Trophoblast cell (in vitro differentiated cells and primary cell): Measurements from ENCODE around the gene PLK4.

Experiments
- DNase-seq, 2 donors: peaks; one replicate each; pipeline ENCODE4 v3.0.0-alpha.2; 2016
- H2AFZ ChIP-seq: 2 replicates; pipeline ENCODE4 v1.6.1; 2013; ENCODE audit warnings: low read length, moderate library complexity, mild to moderate bottlenecking; ENCODE audit not compliant: insufficient read depth, poor library complexity
- H2AK5ac ChIP-seq: 2 replicates; pipeline ENCODE4 v1.6.1; 2013; ENCODE audit warnings: mild to moderate bottlenecking, low read length
- H2BK120ac ChIP-seq: 2 replicates; pipeline ENCODE4 v1.6.1; 2013; ENCODE audit warnings: low read length, mild to moderate bottlenecking, moderate library complexity; ENCODE audit not compliant: insufficient read depth, poor library complexity
- H2BK12ac ChIP-seq: 2 replicates; pipeline ENCODE4 v1.6.1; 2013; ENCODE audit warnings: mild to moderate bottlenecking, low read length, moderate library complexity
- H2BK5ac ChIP-seq: 2 replicates; pipeline ENCODE4 v1.6.1; 2013; ENCODE audit warnings: low read length, low read depth, moderate library complexity, mild to moderate bottlenecking; ENCODE audit not compliant: poor library complexity
- H3K14ac ChIP-seq: 2 replicates; pipeline ENCODE4 v1.6.1; 2013; ENCODE audit warnings: mild to moderate bottlenecking, low read length
- H3K18ac ChIP-seq: 2 replicates; pipeline ENCODE4 v1.6.1; 2013; ENCODE audit warnings: mild to moderate bottlenecking, low read length
- H3K23ac ChIP-seq: 2 replicates; pipeline ENCODE4 v1.6.1; 2013; ENCODE audit warnings: low read length
- H3K27ac ChIP-seq: 2 replicates; pipeline ENCODE4 v1.5.1; 2013; ENCODE audit warnings: low read depth, mild to moderate bottlenecking, inconsistent platforms, low read length, moderate library complexity
- H3K27me3 ChIP-seq: 2 replicates; pipeline ENCODE4 v1.6.1; 2013; ENCODE audit warnings: inconsistent platforms, mild to moderate bottlenecking, low read length, moderate library complexity; ENCODE audit not compliant: insufficient read depth
- H3K36me3 ChIP-seq, 2 experiments: 1 replicate in 1 of 2; 2 replicates in 1 of 2; pipeline ENCODE4 v1.6.1; 2013; ENCODE audit warnings: low read length in 2 of 2, mild to moderate bottlenecking in 2 of 2, moderate library complexity in 1 of 2; ENCODE audit not compliant: insufficient read depth in 2 of 2, control insufficient read depth in 1 of 2
- H3K4ac ChIP-seq: 2 replicates; pipeline ENCODE4 v1.6.1; 2013; ENCODE audit warnings: low read depth, mild to moderate bottlenecking, low read length, moderate library complexity
- H3K4me1 ChIP-seq, 2 experiments: 1 replicate in 1 of 2; 2 replicates in 1 of 2; pipeline ENCODE4 v1.6.1; 2013; ENCODE audit warnings: low read length in 2 of 2, mild to moderate bottlenecking in 2 of 2, moderate library complexity in 1 of 2; ENCODE audit not compliant: insufficient read depth in 2 of 2, control insufficient read depth in 1 of 2
- H3K4me2 ChIP-seq: 2 replicates; pipeline ENCODE4 v1.6.1; 2013; ENCODE audit warnings: inconsistent platforms, mild to moderate bottlenecking, low read length, moderate library complexity
- H3K4me3 ChIP-seq: 2 replicates; pipeline ENCODE4 v1.5.1; 2013; ENCODE audit warnings: mild to moderate bottlenecking, low read depth, low read length, inconsistent platforms
- H3K79me1 ChIP-seq: one replicate; pipeline ENCODE4 v1.6.1; 2013; ENCODE audit warnings: low read length
- H3K79me2 ChIP-seq: 2 replicates; pipeline ENCODE4 v1.6.1; 2013; ENCODE audit warnings: low read length, mild to moderate bottlenecking; ENCODE audit not compliant: control insufficient read depth, insufficient read depth, poor library complexity
- H3K9ac ChIP-seq: 2 replicates; pipeline ENCODE4 v1.6.1; 2013; ENCODE audit warnings: mild to moderate bottlenecking, low read length
- H3K9me3 ChIP-seq: 2 replicates; pipeline ENCODE4 v1.6.1; 2013; ENCODE audit warnings: low read depth, mild to moderate bottlenecking, control low read depth, inconsistent platforms, low read length; ENCODE audit not compliant: insufficient read depth
- H4K12ac ChIP-seq: 2 replicates; pipeline ENCODE4 v1.6.1; 2013; ENCODE audit warnings: low read depth, mild to moderate bottlenecking, low read length, moderate library complexity
- H4K8ac ChIP-seq: 2 replicates; pipeline ENCODE4 v1.6.1; 2013; ENCODE audit warnings: low read depth, mild to moderate bottlenecking, low read length, moderate library complexity
- H4K91ac ChIP-seq: one replicate; pipeline ENCODE4 v1.6.1; 2013; ENCODE audit warnings: low read depth, mild to moderate bottlenecking, low read length, moderate library complexity
- WGBS: extraction: QIAGEN DNeasy Blood & Tissue Kit; methylation state at CpG from one replicate; pipeline ENCODE4 v1.1.7; 2013; ENCODE audit warnings: missing lambda C conversion rate; ENCODE audit not compliant: insufficient read length, insufficient coverage; ENCODE audit errors: extremely low coverage; 5-methylcytosine and 5-hydroxymethylcytosine counted together

The PLK4 gene

DNA sequence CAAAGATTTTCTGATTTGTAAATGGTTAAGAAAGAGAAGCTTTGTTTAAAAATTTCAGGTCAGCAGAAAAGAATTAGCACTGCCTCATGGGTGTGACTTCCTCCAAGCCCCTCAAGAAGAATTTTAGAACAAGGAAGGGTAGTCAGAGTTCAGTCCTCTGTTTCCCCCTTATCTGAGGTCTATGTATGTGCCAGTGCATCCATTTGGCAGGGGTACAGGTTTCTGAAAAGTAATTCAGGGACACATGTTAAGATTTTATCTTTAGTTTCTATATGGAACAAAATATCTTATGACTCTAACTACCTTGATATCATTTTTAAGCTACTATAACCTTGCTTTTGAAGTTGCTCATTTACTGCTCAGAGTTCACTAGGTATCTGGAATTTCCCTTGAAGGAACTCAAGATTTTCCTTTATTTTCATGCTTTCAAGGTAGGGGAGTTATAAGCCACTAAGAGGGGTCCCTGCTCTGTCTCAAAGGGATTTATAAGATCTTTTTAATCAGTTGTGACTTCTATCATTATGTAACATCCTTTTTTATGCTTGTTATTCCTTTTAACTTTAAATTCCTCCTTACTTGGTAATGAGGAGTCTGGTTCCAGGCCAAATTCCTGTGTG lies 24.4 kb upstream of the PLK4 start:
- H3K27me3 ChIP-seq = no peaks in the 10 kb centered on the region
- no peak for DNase-seq
- no peak overlapping the region for H4K91ac ChIP-seq
- no peak overlapping the region for H3K18ac ChIP-seq
- no peak overlapping the region for H3K23ac ChIP-seq
- H3K9ac ChIP-seq = no peak overlapping the region
- no peak overlapping the region for H3K4me3 ChIP-seq
- H2BK12ac ChIP-seq = no peak overlapping the region
- no peaks in the 10 kb centered on the region for H3K79me2 ChIP-seq
- H3K4me1 ChIP-seq = peaks cover 5 to 7% of the 10 kb centered on the region in 2 experiments
- H3K14ac ChIP-seq = no peak overlapping the region
- H3K4me2 ChIP-seq = peak overlapping the region; percentile 20
- no peak overlapping the region for H3K27ac ChIP-seq
- no peak overlapping the region for H2AFZ ChIP-seq
- H3K4ac ChIP-seq = no peak overlapping the region
- H3K79me1 ChIP-seq = peaks cover 3% of the 10 kb centered on the region
- no peak overlapping the region for H2BK5ac ChIP-seq
- H2AK5ac ChIP-seq = no peak overlapping the region
- no peak overlapping the region for H4K12ac ChIP-seq
- H3K9me3 ChIP-seq = no peaks in the 10 kb centered on the region
- peak overlapping the region; percentile 22 for H2BK120ac ChIP-seq
- peaks cover 0 to 1% of the 10 kb centered on the region in 2 experiments for H3K36me3 ChIP-seq
- no peak overlapping the region for H4K8ac ChIP-seq

DNA sequence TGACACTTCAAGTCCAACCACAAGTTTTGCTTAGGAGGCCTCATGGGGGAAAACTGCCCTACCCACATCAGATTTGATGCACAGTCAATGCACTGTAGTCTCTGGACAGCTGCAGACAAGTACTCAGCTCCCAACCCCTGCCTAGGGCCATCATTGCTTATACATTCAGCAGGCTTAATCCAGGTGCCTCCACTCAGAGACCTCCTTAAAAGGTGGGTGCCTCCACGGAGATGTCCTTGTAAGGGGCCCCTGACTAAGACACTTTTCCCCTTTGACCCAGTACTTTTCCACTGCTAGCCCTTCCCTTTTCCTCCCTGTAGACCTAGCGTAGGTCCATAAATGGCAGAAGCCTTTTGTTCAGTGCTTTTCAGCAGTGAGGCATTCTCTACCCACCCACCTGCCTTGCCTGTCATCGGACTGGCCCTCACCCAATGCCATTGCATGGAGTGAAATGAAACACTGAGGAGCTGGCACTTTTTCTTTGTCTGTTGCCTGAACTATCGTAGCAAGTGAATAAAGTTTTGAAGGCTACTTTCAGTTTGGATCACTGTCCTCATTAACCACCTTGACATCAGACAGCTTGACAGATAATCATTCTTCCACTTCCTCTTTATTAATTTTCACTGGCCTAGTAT lies 23.8 kb upstream of the PLK4 start:
- DNase-seq = peak; percentile 83 to 89
- Histone ChIP-seq H3K36me3 (peaks cover 0 to 1% of the 10 kb centered on the region in 2 experiments), H2AFZ (no peak overlapping the region), H3K4me3 (no peak overlapping the region), H3K9me3 (no peaks in the 10 kb centered on the region), H2BK5ac (no peak overlapping the region), H3K27ac (no peak overlapping the region), H3K4me1 (peaks cover 5 to 7% of the 10 kb centered on the region in 2 experiments), H3K79me2 (no peaks in the 10 kb centered on the region), H2BK120ac (no peak overlapping the region), H3K4ac (no peak overlapping the region), H3K9ac (no peak overlapping the region), H3K18ac (no peak overlapping the region), H3K27me3 (no peaks in the 10 kb centered on the region), H3K4me2 (peak overlapping the region; percentile 20), H2AK5ac (no peak overlapping the region), H2BK12ac (peak overlapping the region; percentile 42), H3K79me1 (peaks cover 3% of the 10 kb centered on the region), H4K8ac (no peak overlapping the region), H4K12ac (no peak overlapping the region), H3K23ac (no peak overlapping the region), H3K14ac (no peak overlapping the region), H4K91ac (no peak overlapping the region)
- no CpG with 5 or more reads among the region's 4 CpGs for WGBS

DNA sequence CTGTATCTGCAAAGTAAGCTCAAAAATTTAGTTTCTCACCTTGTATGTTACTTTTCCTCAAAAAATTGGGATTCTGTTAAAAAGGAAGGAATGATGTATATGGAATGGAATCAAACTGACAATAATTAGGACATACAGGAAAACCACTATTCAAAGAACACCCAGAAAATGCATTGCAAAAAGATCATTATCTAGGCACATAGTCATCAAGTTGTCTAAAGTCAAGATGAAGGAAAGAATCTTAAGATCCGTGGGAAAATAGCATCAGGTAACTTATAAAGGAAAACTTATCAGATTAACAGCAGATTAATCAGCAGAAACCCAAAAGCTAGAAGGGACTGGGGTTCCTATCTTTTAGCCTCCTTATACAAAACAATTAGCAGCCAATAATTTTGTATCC lies 23.1 kb upstream of the PLK4 start:
- DNase-seq = no peak
- Histone ChIP-seq H3K27me3 (no peaks in the 10 kb centered on the region), H3K9me3 (no peaks in the 10 kb centered on the region), H4K91ac (no peak overlapping the region), H4K12ac (no peak overlapping the region), H2AFZ (no peak overlapping the region), H3K27ac (no peak overlapping the region), H3K14ac (no peak overlapping the region), H3K18ac (no peak overlapping the region), H3K23ac (no peak overlapping the region), H3K79me1 (peaks cover 3% of the 10 kb centered on the region), H3K4ac (no peak overlapping the region), H3K36me3 (peaks cover 0 to 1% of the 10 kb centered on the region in 2 experiments), H2BK120ac (no peak overlapping the region), H2AK5ac (no peak overlapping the region), H3K4me2 (no peak overlapping the region), H3K4me3 (no peak overlapping the region), H4K8ac (no peak overlapping the region), H3K4me1 (peaks cover 5 to 7% of the 10 kb centered on the region in 2 experiments), H2BK5ac (no peak overlapping the region), H2BK12ac (no peak overlapping the region), H3K79me2 (no peaks in the 10 kb centered on the region), H3K9ac (no peak overlapping the region)
- WGBS = no CpG with 5 or more reads among the region's 1 CpG

- Histone ChIP-seq H3K36me3 (no peaks in the 10 kb centered on the region), H2AK5ac (no peak overlapping the region), H3K79me1 (no peaks in the 10 kb centered on the region), H4K91ac (no peak overlapping the region), H2BK12ac (no peak overlapping the region), H2AFZ (no peak overlapping the region), H3K4me1 (peaks cover 0 to 2% of the 10 kb centered on the region in 2 experiments), H2BK5ac (no peak overlapping the region), H3K23ac (no peak overlapping the region), H3K4me3 (no peak overlapping the region), H4K12ac (no peak overlapping the region), H3K27me3 (no peaks in the 10 kb centered on the region), H3K14ac (no peak overlapping the region), H2BK120ac (no peak overlapping the region), H3K4ac (no peak overlapping the region), H3K27ac (no peak overlapping the region), H3K9ac (no peak overlapping the region), H3K9me3 (no peaks in the 10 kb centered on the region), H3K18ac (no peak overlapping the region), H4K8ac (no peak overlapping the region), H3K79me2 (no peaks in the 10 kb centered on the region), H3K4me2 (no peak overlapping the region)
- whole genome bisulfite sequencing = no CpG with 5 or more reads among the region's 2 CpGs
- no peak for DNase-seq
Measured at GRCh38 chr4:127868196-127868595, 12.5 kb upstream of the PLK4 start.
